COLO668 (cell line): ENCODE measurements around the gene OR52E8.
A peak's percentile ranks its signal among the peaks of the same experiment; 100 is the strongest.

ENCODE experiments used
- DNase-seq: peaks from one replicate; lab custom pipeline; 2025; ENCODE audit not compliant: unreplicated experiment; lab: John Stamatoyannopoulos, UW

OR52E8 gene

GRCh38 chr11:5808500-5809121 lies 48.9 kb downstream of the OR52E8 start, which contains the start of gene OR52N2:
Gene OR52N2, plus strand, starts transcription at chr11:5808924. Its CDS starts 11,412 bp downstream, at chr11:5820336.
- DNase-seq, result peak; percentile 41

- no peak for DNase-seq
These were observed 49.9 kb downstream of the OR52E8 start for GRCh38 chr11:5807580-5807979.
